GM18517 (cell line): ENCODE measurements around the gene FGF1.

Source experiments
- ATAC-seq: cut with Tn5 transposase; IDR thresholded peaks from one replicate; pipeline ENCODE4 v1.9.1; 2021; ENCODE audit warnings: mild to moderate bottlenecking, moderate library complexity; ENCODE audit not compliant: unreplicated experiment

The FGF1 gene

GRCh38 chr5:142547445-142548380 is 138.2 kb downstream of the FGF1 start:
- ATAC-seq, result no peak

GRCh38 chr5:142545650-142546322 is 140.1 kb downstream of the FGF1 start:
- no peak for ATAC-seq

- ATAC-seq, result no peak
These were observed 140.8 kb downstream of the FGF1 start for GRCh38 chr5:142544946-142545649.

- ATAC-seq, result no peak
These were observed 141.7 kb downstream of the FGF1 start for GRCh38 chr5:142544071-142544753.

GRCh38 chr5:142542906-142543305 is 143.0 kb downstream of the FGF1 start:
- ATAC-seq, result no peak
